H9 (cell line): ENCODE measurements around the gene DLG2. TPM values are rescaled to one million over a fixed set of nuclear protein-coding genes. Genes with fewer than 3 reads are reported as not detected.

Source experiments
- DNase-seq: peaks from one replicate; pipeline ENCODE4 v3.0.0-alpha.2; 2017
- H2AFZ ChIP-seq: one replicate; pipeline ENCODE4 v1.6.1; 2013; ENCODE audit warnings: mild to moderate bottlenecking, low read length, control low read depth, moderate library complexity
- H2AK5ac ChIP-seq: 2 replicates; pipeline ENCODE4 v1.6.1; 2013; ENCODE audit warnings: low read length, control low read depth, mixed read lengths; ENCODE audit not compliant: insufficient read length
- H2BK120ac ChIP-seq: one replicate; pipeline ENCODE4 v1.6.1; 2013; ENCODE audit warnings: low read depth, mild to moderate bottlenecking, low read length, control low read depth, inconsistent platforms; ENCODE audit not compliant: poor library complexity, severe bottlenecking
- H2BK12ac ChIP-seq: 2 replicates; pipeline ENCODE4 v1.6.1; 2013; ENCODE audit warnings: low read length, control low read depth, mixed read lengths, low read depth; ENCODE audit not compliant: insufficient read length
- H2BK15ac ChIP-seq: 2 replicates; pipeline ENCODE4 v1.6.1; 2013; ENCODE audit warnings: low read depth, low read length, control low read depth
- H2BK20ac ChIP-seq: one replicate; pipeline ENCODE4 v1.6.1; 2013; ENCODE audit warnings: low read depth, mild to moderate bottlenecking, low read length, control low read depth, inconsistent platforms; ENCODE audit not compliant: poor library complexity, severe bottlenecking
- H2BK5ac ChIP-seq: 2 replicates; pipeline ENCODE4 v1.6.1; 2013; ENCODE audit warnings: low read length, control low read depth, mixed read lengths; ENCODE audit not compliant: insufficient read length
- H3K14ac ChIP-seq: 2 replicates; pipeline ENCODE4 v1.6.1; 2013; ENCODE audit warnings: low read length, control low read depth; ENCODE audit not compliant: insufficient read depth
- H3K18ac ChIP-seq: 2 replicates; pipeline ENCODE4 v1.6.1; 2013; ENCODE audit warnings: low read depth, mild to moderate bottlenecking, mixed read lengths, low read length, control low read depth; ENCODE audit not compliant: insufficient read length
- H3K23ac ChIP-seq: 2 replicates; pipeline ENCODE4 v1.6.1; 2013; ENCODE audit warnings: low read length, control low read depth, mixed read lengths, low read depth; ENCODE audit not compliant: insufficient read length
- H3K23me2 ChIP-seq: 2 replicates; pipeline ENCODE4 v1.6.1; 2013; ENCODE audit warnings: low read depth, mild to moderate bottlenecking, mixed read lengths, low read length, control low read depth; ENCODE audit not compliant: insufficient read length, poor library complexity, severe bottlenecking
- H3K27ac ChIP-seq: 2 replicates; pipeline ENCODE4 v1.5.1; 2013; ENCODE audit warnings: low read length, control low read depth, mixed read lengths, low read depth; ENCODE audit not compliant: insufficient read length
- H3K27me3 ChIP-seq: 2 replicates; pipeline ENCODE4 v1.6.1; 2013; ENCODE audit warnings: low read length, control low read depth, inconsistent platforms; ENCODE audit not compliant: insufficient read depth
- H3K4ac ChIP-seq: 2 replicates; pipeline ENCODE4 v1.6.1; 2013; ENCODE audit warnings: low read depth, mild to moderate bottlenecking, control low read depth, inconsistent platforms, low read length, moderate library complexity
- H3K4me1 ChIP-seq: 2 replicates; pipeline ENCODE4 v1.6.1; 2013; ENCODE audit warnings: low read length, control low read depth, inconsistent platforms; ENCODE audit not compliant: insufficient read depth
- H3K4me2 ChIP-seq: 2 replicates; pipeline ENCODE4 v1.6.1; 2013; ENCODE audit warnings: low read length, control low read depth, mixed read lengths; ENCODE audit not compliant: insufficient read length, insufficient read depth
- H3K56ac ChIP-seq: 2 replicates; pipeline ENCODE4 v1.6.1; 2013; ENCODE audit warnings: low read depth, mild to moderate bottlenecking, mixed read lengths, low read length, control low read depth; ENCODE audit not compliant: insufficient read length
- H3K79me1 ChIP-seq: 2 replicates; pipeline ENCODE4 v1.6.1; 2013; ENCODE audit warnings: low read depth, mild to moderate bottlenecking, moderate library complexity, low read length, control low read depth, inconsistent platforms; ENCODE audit not compliant: insufficient read depth, poor library complexity, severe bottlenecking
- H3K79me2 ChIP-seq: 2 replicates; pipeline ENCODE4 v1.6.1; 2013; ENCODE audit warnings: low read length, control low read depth, inconsistent platforms; ENCODE audit not compliant: insufficient read depth
- H3K9ac ChIP-seq: 2 replicates; pipeline ENCODE4 v1.6.1; 2013; ENCODE audit warnings: low read length, control low read depth, mixed read lengths; ENCODE audit not compliant: insufficient read length; ENCODE audit errors: extremely low read depth
- H3K9me3 ChIP-seq: one replicate; pipeline ENCODE4 v1.6.1; 2013; ENCODE audit warnings: low read depth, low read length, inconsistent platforms; ENCODE audit not compliant: control insufficient read depth
- H3T11ph ChIP-seq: one replicate; pipeline ENCODE4 v1.6.1; 2013; ENCODE audit warnings: mild to moderate bottlenecking, low read length, control low read depth, inconsistent platforms
- H4K20me1 ChIP-seq: one replicate; pipeline ENCODE4 v1.6.1; 2013; ENCODE audit not compliant: control insufficient read depth, insufficient read length, insufficient read depth
- H4K5ac ChIP-seq: 2 replicates; pipeline ENCODE4 v1.6.1; 2013; ENCODE audit warnings: low read depth, mild to moderate bottlenecking, mixed read lengths, low read length, control low read depth; ENCODE audit not compliant: insufficient read length
- H4K8ac ChIP-seq: replicated peaks from 2 replicates; pipeline ENCODE4 v1.6.1; 2013; ENCODE audit warnings: low read length, control low read depth, mixed read lengths, low read depth; ENCODE audit not compliant: insufficient read length
- H4K91ac ChIP-seq: 2 replicates; pipeline ENCODE4 v1.6.1; 2013; ENCODE audit warnings: low read depth, mild to moderate bottlenecking, moderate library complexity, mixed read lengths, low read length, control low read depth; ENCODE audit not compliant: insufficient read length
- H3K27ac Mint-ChIP-seq, 3 experiments: 2 replicates in 2 of 3; 3 replicates in 1 of 3; pipeline ENCODE4 v1.8.0; 2020 to 2021; ENCODE audit warnings: mixed read lengths in 3 of 3, mild to moderate bottlenecking in 1 of 3, moderate library complexity in 1 of 3
- H3K27me3 Mint-ChIP-seq: 2 replicates; pipeline ENCODE4 v1.8.0; 2021; ENCODE audit warnings: low read depth, mild to moderate bottlenecking, moderate library complexity, mixed read lengths
- H3K36me3 Mint-ChIP-seq, 3 experiments: 2 replicates in 2 of 3; 3 replicates in 1 of 3; pipeline ENCODE4 v1.8.0; 2020 to 2021; ENCODE audit warnings: low read depth in 3 of 3, mixed read lengths in 3 of 3; ENCODE audit not compliant: insufficient read depth in 1 of 3
- H3K4me1 Mint-ChIP-seq, 2 experiments: 2 replicates each; pipeline ENCODE4 v1.8.0; 2020; ENCODE audit warnings: mixed read lengths in 2 of 2
- H3K4me3 Mint-ChIP-seq, 2 experiments: 2 replicates in 1 of 2; 3 replicates in 1 of 2; pipeline ENCODE4 v1.8.0; 2020 to 2021; ENCODE audit warnings: mild to moderate bottlenecking in 2 of 2, mixed read lengths in 2 of 2, moderate library complexity in 1 of 2
- H3K9me3 Mint-ChIP-seq, 2 experiments: 2 replicates in 1 of 2; 3 replicates in 1 of 2; pipeline ENCODE4 v1.8.0; 2020; ENCODE audit warnings: mild to moderate bottlenecking in 2 of 2, mixed read lengths in 2 of 2, moderate library complexity in 1 of 2
- CTCF ChIP-seq: fragments of 200-600 bp; sonication (generic); conservative IDR thresholded peaks from 3 replicates; pipeline ENCODE4 v1.8.0; 2021; ENCODE audit warnings: antibody characterized with exemption, mild to moderate bottlenecking
- WGBS: extraction: QIAGEN DNeasy Blood & Tissue Kit; methylation state at CpG from one replicate; pipeline ENCODE4 v1.1.7; 2013; ENCODE audit warnings: missing lambda C conversion rate, low lambda C conversion rate, mixed read lengths; ENCODE audit not compliant: insufficient read length; ENCODE audit errors: extremely low coverage; 5-methylcytosine and 5-hydroxymethylcytosine counted together
- total RNA-seq: library from RNA; stranded (reverse); gene quantifications from 2 replicates; pipeline ENCODE4 v1.2.1, GENCODE V29; 2021

DLG2 gene
- total RNA-seq, 1 experiment from 2014 or later, result 8.0 TPM

GRCh38 chr11:85603220-85603619 is 23.9 kb downstream of the DLG2 start:
- no peak overlapping the region for H3K9ac ChIP-seq
- Mint-ChIP-seq H3K36me3 (peaks cover 16 to 20% (median 17%) of the 10 kb centered on the region in 3 experiments), H3K27me3 (peaks cover 3% of the 10 kb centered on the region; the same call in 1 of the 2 replicates), H3K27ac (no peak overlapping the region), H3K4me1 (peaks cover 39 to 42% of the 10 kb centered on the region in 2 experiments), H3K4me3 (no peak overlapping the region), H3K9me3 (peaks cover 8 to 11% of the 10 kb centered on the region in 2 experiments)
- H3K27me3 ChIP-seq, result no peaks in the 10 kb centered on the region
- no peak overlapping the region for H4K8ac ChIP-seq
- no peak overlapping the region for H2BK12ac ChIP-seq
- no peak overlapping the region for H3K56ac ChIP-seq
- no peak overlapping the region for H3K23ac ChIP-seq
- H2BK120ac ChIP-seq, result no peak overlapping the region
- no peak overlapping the region for H2AK5ac ChIP-seq
- no peak overlapping the region for H3K27ac ChIP-seq
- H2BK5ac ChIP-seq, result no peak overlapping the region
- TF ChIP-seq CTCF, result no peak
- no peak overlapping the region for H2AFZ ChIP-seq
- no peak for DNase-seq
- H2BK20ac ChIP-seq, result no peak overlapping the region
- no peak overlapping the region for H3K4me2 ChIP-seq
- H4K5ac ChIP-seq, result no peak overlapping the region
- no peaks in the 10 kb centered on the region for H3K23me2 ChIP-seq
- H2BK15ac ChIP-seq, result no peak overlapping the region
- no peaks in the 10 kb centered on the region; the same call in 1 of the 2 replicates for H3K4me1 ChIP-seq
- no peak overlapping the region for H3T11ph ChIP-seq
- no peaks in the 10 kb centered on the region for H3K79me1 ChIP-seq
- WGBS, result no CpG with 5 or more reads among the region's 4 CpGs
- H3K18ac ChIP-seq, result no peak overlapping the region
- H4K91ac ChIP-seq, result no peak overlapping the region
- no peak overlapping the region for H3K14ac ChIP-seq
- H3K4ac ChIP-seq, result no peak overlapping the region
- H4K20me1 ChIP-seq, result no peaks in the 10 kb centered on the region
- H3K79me2 ChIP-seq, result no peaks in the 10 kb centered on the region
- H3K9me3 ChIP-seq, result no peaks in the 10 kb centered on the region
